HL-60 (cell line): Measurements from ENCODE around the gene FSTL5.

Source experiments
- DNase-seq, 2 experiments: peaks; one replicate each; pipeline ENCODE4 v3.0.0-alpha.2; 2010 to 2020; ENCODE audit warnings: low read depth in 1 of 2, low spot score in 1 of 2
- H3K27ac ChIP-seq: fragments of 250-450 bp; sonication (Bioruptor Pico); replicated peaks from 2 replicates; pipeline ENCODE4 v1.5.1; 2020; ENCODE audit warnings: mild to moderate bottlenecking, moderate library complexity
- H3K27me3 ChIP-seq: fragments of 250-450 bp; sonication (Bioruptor Pico); 2 replicates; pipeline ENCODE4 v1.5.1; 2021; ENCODE audit warnings: mild to moderate bottlenecking, moderate library complexity; ENCODE audit not compliant: insufficient read depth, poor library complexity, severe bottlenecking
- H3K4me3 ChIP-seq: replicated peaks from 2 replicates; pipeline ENCODE4 v1.5.1; 2011; ENCODE audit warnings: mild to moderate bottlenecking, control low read depth, low read length; ENCODE audit not compliant: insufficient read depth
- CTCF ChIP-seq: IDR thresholded peaks from one replicate; pipeline ENCODE4 v1.5.1; 2011; ENCODE audit warnings: low read length, control low read depth, inconsistent platforms; ENCODE audit not compliant: insufficient read depth
- GABPA ChIP-seq: IDR thresholded peaks from 2 replicates; pipeline ENCODE4 v1.6.1; 2012; ENCODE audit warnings: low read depth
- POLR2AphosphoS5 ChIP-seq: IDR thresholded peaks from 2 replicates; pipeline ENCODE4 v1.6.1; 2012; ENCODE audit warnings: low read depth
- REST ChIP-seq: IDR thresholded peaks from 2 replicates; pipeline ENCODE4 v1.6.1; 2012; ENCODE audit warnings: low read depth; ENCODE audit not compliant: insufficient replicate concordance
- SPI1 ChIP-seq: IDR thresholded peaks from 2 replicates; pipeline ENCODE4 v1.6.1; 2012; ENCODE audit warnings: low read depth, mild to moderate bottlenecking, borderline replicate concordance

The FSTL5 gene

DNA sequence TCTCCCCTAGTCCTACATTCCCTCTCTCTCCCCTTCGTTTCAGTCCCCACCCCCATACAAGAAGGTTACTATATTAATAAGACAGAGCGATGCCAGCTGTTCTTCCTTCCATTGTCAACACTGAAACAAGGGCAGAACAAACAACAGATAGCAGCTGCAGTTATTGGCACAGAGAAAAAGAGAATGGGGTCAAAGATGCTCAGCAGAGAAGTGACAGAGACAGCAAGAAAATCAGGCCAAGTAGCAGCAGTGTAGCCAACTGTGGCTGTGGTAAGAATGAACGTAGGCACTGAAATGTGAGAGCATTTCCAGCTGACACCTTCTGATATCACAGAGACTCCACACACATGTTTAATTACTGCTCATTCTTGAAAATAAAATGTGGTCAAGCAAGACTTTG is 641.8 kb downstream of the FSTL5 start:
- no peak overlapping the region for H3K27ac ChIP-seq
- no peaks in the 10 kb centered on the region for H3K27me3 ChIP-seq
- no peak for DNase-seq
- no peak for TF ChIP-seq SPI1
- TF ChIP-seq POLR2AphosphoS5 = no peak
- no peak overlapping the region for H3K4me3 ChIP-seq

DNA sequence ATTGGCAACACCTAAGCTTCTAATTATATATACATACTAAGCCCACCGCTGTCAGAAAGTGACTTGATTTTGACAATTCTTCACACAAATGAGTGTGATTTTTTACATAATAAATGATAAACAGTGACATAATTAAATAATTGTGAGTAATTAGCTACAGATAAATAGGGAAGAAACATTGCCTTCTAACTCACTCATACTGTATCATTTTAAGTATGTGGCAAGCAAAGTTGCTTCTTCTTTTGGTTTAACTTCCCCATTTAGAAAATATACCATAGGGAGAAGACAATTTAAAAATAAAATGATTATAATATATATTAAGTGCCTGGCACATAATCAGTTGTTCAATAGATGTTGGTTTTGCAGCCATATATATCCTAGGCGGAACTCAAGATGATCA is 644.2 kb downstream of the FSTL5 start:
- no peak for TF ChIP-seq CTCF
- TF ChIP-seq POLR2AphosphoS5 = no peak
- TF ChIP-seq REST = no peak
- no peak for TF ChIP-seq GABPA
- no peak for TF ChIP-seq SPI1
- no peak for DNase-seq
- no peaks in the 10 kb centered on the region for H3K27me3 ChIP-seq
- no peak overlapping the region for H3K4me3 ChIP-seq
- peak overlapping the region; percentile 3; the same call in 1 of the 2 replicates for H3K27ac ChIP-seq

DNA sequence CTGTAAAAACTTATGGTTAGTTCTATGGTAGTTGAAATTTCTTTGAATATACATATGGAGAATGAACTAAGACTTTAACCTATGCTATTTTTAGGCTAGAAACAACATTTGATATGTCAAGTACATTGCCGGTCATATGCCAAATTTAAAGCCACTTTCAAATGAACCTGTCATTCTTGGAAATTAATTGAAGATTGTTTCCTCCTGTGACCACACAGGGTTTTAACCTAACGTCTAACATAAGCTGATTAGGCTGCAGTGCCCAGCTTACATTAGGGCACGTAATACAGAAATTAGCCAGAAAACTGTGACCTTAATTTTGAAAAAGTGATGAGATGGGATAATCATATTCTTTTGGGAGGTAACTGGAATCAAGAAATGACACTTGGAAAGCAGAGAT is 645.9 kb downstream of the FSTL5 start:
- H3K27me3 ChIP-seq = no peaks in the 10 kb centered on the region
- H3K27ac ChIP-seq = no peak overlapping the region
- no peak for DNase-seq
- TF ChIP-seq GABPA (no peak), CTCF (no peak), SPI1 (no peak), POLR2AphosphoS5 (no peak), REST (no peak)
- H3K4me3 ChIP-seq = no peak overlapping the region

DNA sequence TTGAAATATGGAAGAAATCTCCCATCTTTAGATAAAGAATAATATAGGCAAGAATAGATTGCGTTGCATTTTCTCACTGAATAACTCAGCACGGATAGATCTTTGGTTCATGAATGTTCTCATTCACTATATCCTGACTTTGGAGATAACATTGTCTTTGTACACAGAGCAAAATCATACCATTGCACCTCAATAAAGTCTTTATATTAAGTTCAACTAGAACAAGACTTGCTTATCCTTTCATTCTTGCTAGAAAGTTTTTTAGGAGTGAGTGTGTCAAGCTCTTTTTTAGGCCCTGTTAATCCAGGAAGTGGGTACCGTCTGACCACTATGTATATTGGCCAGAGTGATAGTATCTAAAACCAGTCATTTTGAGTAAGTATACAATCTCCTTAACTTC is 658.7 kb downstream of the FSTL5 start:
- Histone ChIP-seq H3K27me3 (no peaks in the 10 kb centered on the region), H3K27ac (no peak overlapping the region), H3K4me3 (no peak overlapping the region)
- DNase-seq = no peak
- TF ChIP-seq GABPA (no peak), SPI1 (no peak), CTCF (no peak), REST (no peak), POLR2AphosphoS5 (no peak)
